IMR-90 (cell line): ENCODE results near the gene KIF6. TPM values are rescaled to one million over a fixed set of nuclear protein-coding genes. Genes with fewer than 3 reads are reported as not detected.
A peak's percentile ranks its signal among the peaks of the same experiment; 100 is the strongest.

Source experiments
- ATAC-seq: fragments of 200-7000 bp; cut with Tn5 transposase; 2 replicates; pipeline ENCODE4 v1.9.1; 2020; ENCODE audit warnings: low read depth, mild to moderate bottlenecking, moderate library complexity
- BruUV-seq: library from RNA; stranded (reverse); fragments of 400-500 nt; replicated peaks from 2 replicates; lab custom pipeline; 2021; lab: Mats Ljungman, UMichigan
- CTCF ChIA-PET: fragments of 300-600 bp; formaldehyde crosslinking; extraction: SDS; loops from one replicate; lab custom pipeline; 2021; ENCODE audit warnings: antibody characterized with exemption; lab: Yijun Ruan, JAX
- POLR2A ChIA-PET: fragments of 300-600 bp; sonication (Branson Sonifier 250); formaldehyde crosslinking; loops from one replicate; lab custom pipeline; 2022; ENCODE audit warnings: antibody characterized with exemption; ENCODE audit not compliant: unreplicated experiment; lab: Charles Lee
- DNase-seq: peaks from one replicate; pipeline ENCODE4 v3.0.0; 2013
- H2AFZ ChIP-seq: replicated peaks from 2 replicates; pipeline ENCODE3; 2013; ENCODE audit warnings: low read length, mild to moderate bottlenecking; ENCODE audit not compliant: poor library complexity
- H2AK5ac ChIP-seq: 2 replicates; pipeline ENCODE4 v1.6.1; 2013; ENCODE audit warnings: low read depth, low read length, inconsistent platforms
- H2AK9ac ChIP-seq: replicated peaks from 2 replicates; pipeline ENCODE3; 2013; ENCODE audit warnings: mild to moderate bottlenecking, low read depth, low read length, moderate library complexity; ENCODE audit not compliant: poor library complexity
- H2BK120ac ChIP-seq: 2 replicates; pipeline ENCODE4 v1.6.1; 2013; ENCODE audit warnings: low read depth, low read length, inconsistent platforms
- H2BK15ac ChIP-seq: 3 replicates; pipeline ENCODE4 v1.6.1; 2013; ENCODE audit warnings: low read depth, low read length, inconsistent platforms
- H2BK20ac ChIP-seq: 2 replicates; pipeline ENCODE4 v1.6.1; 2013; ENCODE audit warnings: low read depth, mild to moderate bottlenecking, inconsistent platforms, low read length, moderate library complexity
- H2BK5ac ChIP-seq: 2 replicates; pipeline ENCODE4 v1.6.1; 2013; ENCODE audit warnings: mild to moderate bottlenecking, low read depth, low read length, inconsistent platforms; ENCODE audit not compliant: poor library complexity, severe bottlenecking
- H3K14ac ChIP-seq: replicated peaks from 2 replicates; pipeline ENCODE4 v1.6.1; 2013; ENCODE audit warnings: low read depth, low read length, inconsistent platforms
- H3K18ac ChIP-seq: 2 replicates; pipeline ENCODE4 v1.6.1; 2013; ENCODE audit warnings: low read depth, low read length, control low read depth
- H3K23ac ChIP-seq: 2 replicates; pipeline ENCODE4 v1.6.1; 2013; ENCODE audit warnings: low read depth, low read length, inconsistent platforms
- H3K27ac ChIP-seq: 2 replicates; pipeline ENCODE4 v1.5.1; 2013; ENCODE audit warnings: mild to moderate bottlenecking, control low read depth, low read length; ENCODE audit not compliant: insufficient read depth
- H3K27me3 ChIP-seq: 2 replicates; pipeline ENCODE4 v1.6.1; 2013; ENCODE audit warnings: low read length; ENCODE audit not compliant: control insufficient read depth, insufficient read depth
- H3K36me3 ChIP-seq: 2 replicates; pipeline ENCODE4 v1.6.1; 2013; ENCODE audit warnings: low read length, mixed read lengths; ENCODE audit not compliant: control insufficient read depth, insufficient read depth
- H3K4ac ChIP-seq: 2 replicates; pipeline ENCODE4 v1.6.1; 2013; ENCODE audit warnings: low read depth, low read length, inconsistent platforms
- H3K4me1 ChIP-seq: 2 replicates; pipeline ENCODE4 v1.6.1; 2013; ENCODE audit warnings: low read length, mixed read lengths; ENCODE audit not compliant: control insufficient read depth, insufficient read depth
- H3K4me2 ChIP-seq: 2 replicates; pipeline ENCODE4 v1.6.1; 2013; ENCODE audit warnings: low read depth, mild to moderate bottlenecking, control low read depth, low read length, moderate library complexity
- H3K4me3 ChIP-seq: 2 replicates; pipeline ENCODE4 v1.5.1; 2013; ENCODE audit warnings: low read depth, mild to moderate bottlenecking, control low read depth, low read length, moderate library complexity; ENCODE audit not compliant: insufficient read depth
- H3K56ac ChIP-seq: 2 replicates; pipeline ENCODE4 v1.6.1; 2013; ENCODE audit warnings: low read length, inconsistent platforms; ENCODE audit not compliant: insufficient read depth; ENCODE audit errors: extremely low read depth
- H3K79me1 ChIP-seq, 2 experiments: 2 replicates each; pipeline ENCODE4 v1.6.1; 2013; ENCODE audit warnings: low read length in 2 of 2, inconsistent platforms in 1 of 2, low read depth in 1 of 2
- H3K9ac ChIP-seq: 2 replicates; pipeline ENCODE4 v1.6.1; 2013; ENCODE audit warnings: low read depth, low read length, control low read depth
- H3K9me1 ChIP-seq: 2 replicates; pipeline ENCODE4 v1.6.1; 2013; ENCODE audit warnings: low read length, inconsistent platforms; ENCODE audit not compliant: insufficient read depth
- H3K9me3 ChIP-seq: 2 replicates; pipeline ENCODE4 v1.6.1; 2013; ENCODE audit warnings: low read length; ENCODE audit not compliant: control insufficient read depth, insufficient read depth
- H4K20me1 ChIP-seq: 2 replicates; pipeline ENCODE4 v1.6.1; 2013; ENCODE audit warnings: low read length, inconsistent platforms; ENCODE audit not compliant: insufficient read depth
- H4K5ac ChIP-seq: 2 replicates; pipeline ENCODE4 v1.6.1; 2013; ENCODE audit warnings: mild to moderate bottlenecking, low read depth, low read length, control low read depth
- H4K8ac ChIP-seq, 2 experiments: 2 replicates each; pipeline ENCODE4 v1.6.1; 2013; ENCODE audit warnings: low read depth in 2 of 2, low read length in 2 of 2, control low read depth in 1 of 2, inconsistent platforms in 1 of 2
- H4K91ac ChIP-seq: 2 replicates; pipeline ENCODE4 v1.6.1; 2013; ENCODE audit warnings: low read depth, low read length, inconsistent platforms; ENCODE audit not compliant: insufficient read depth
- MAFK ChIP-seq: IDR thresholded peaks from 2 replicates; pipeline ENCODE4 v1.6.1; 2012; ENCODE audit warnings: low read depth, low read length, improper control_type of control experiment
- POLR2A ChIP-seq: IDR thresholded peaks from 2 replicates; pipeline ENCODE4 v1.6.1; 2012; ENCODE audit warnings: mild to moderate bottlenecking, low read depth, low read length
- WGBS, 2 experiments: methylation state at CpG; one replicate each; pipeline versions ENCODE4 v1.1.5 to v1.1.7; 2013; ENCODE audit warnings: missing lambda C conversion rate in 2 of 2; ENCODE audit not compliant: insufficient read length in 1 of 2; ENCODE audit errors: extremely low coverage in 2 of 2; 5-methylcytosine and 5-hydroxymethylcytosine counted together
- dilution Hi-C: fragments of 300-500 bp; cut with HindIII; formaldehyde crosslinking; loops from one replicate; pipeline ENCODE4 v1.14.3; 2018; ENCODE audit warnings: low sequenced_read_pairs; ENCODE audit not compliant: unreplicated experiment
- in situ Hi-C: fragments of 300-500 bp; cut with MboI; formaldehyde crosslinking; loops from 3 replicates; pipeline ENCODE4 v1.14.3; 2019; ENCODE audit warnings: low sequenced_read_pairs, inconsistent platforms, mixed read lengths
- intact Hi-C: fragments of 100-400 bp; cut with micrococcal nuclease; formaldehyde crosslinking; loops from 2 replicates; pipeline ENCODE4 v1.10.0; 2022
- polyA plus RNA-seq, 3 experiments: library from polyadenylated mRNA; depleted of rRNA; stranded (reverse); fragments of >200 nt; gene quantifications; 2 replicates each; pipeline ENCODE4 v1.2.3, GENCODE V29; 2012; ENCODE audit warnings: low replicate concordance in 1 of 3
- total RNA-seq: library from RNA; depleted of rRNA; stranded (reverse); fragments of >200 nt; gene quantifications from 2 replicates; pipeline ENCODE4 v1.2.3, GENCODE V29; 2012

Gene KIF6
- total and polyA plus RNA-seq, 2 of the 4 experiments (the other 2 are of a cell fraction), result under 0.01 to 0.10 TPM

- H3K27ac ChIP-seq, result no peak overlapping the region
- no peaks in the 10 kb centered on the region for H3K79me1 ChIP-seq
- no peaks in the 10 kb centered on the region for H4K20me1 ChIP-seq
- ChIA-PET POLR2A (no interaction called here), CTCF (no interaction called here)
- no peaks in the 10 kb centered on the region for H3K27me3 ChIP-seq
- H2BK5ac ChIP-seq, result no peak overlapping the region
- no peak overlapping the region for H4K5ac ChIP-seq
- H2AK5ac ChIP-seq, result no peak overlapping the region
- no peaks in the 10 kb centered on the region for H3K4me1 ChIP-seq
- intact Hi-C loops (no loop called here), in situ Hi-C loops (loop anchor here (10.0 to 25.0 kb wide), 3 partner anchors 524 to 1677 kb away; partner anchors contain the start of genes TSPO2 and UNC5CL), dilution Hi-C loops (no loop called here)
- H3K4me2 ChIP-seq, result no peak overlapping the region
- WGBS, 2 experiments, result 100% methylated on average over 1 of the region's 9 CpGs; no CpG with 5 or more reads in 1 of the 2 experiments
- DNase-seq (no peak), ATAC-seq (no peak)
- H3K4me3 ChIP-seq, result no peak overlapping the region
- H2BK20ac ChIP-seq, result no peak overlapping the region
- no peak overlapping the region for H3K4ac ChIP-seq
- H3K14ac ChIP-seq, result no peak overlapping the region
- H2AFZ ChIP-seq, result no peak overlapping the region
- no TSS peak for BruUV-seq
- no peak overlapping the region for H3K18ac ChIP-seq
- H2BK15ac ChIP-seq, result no peak overlapping the region
- no peak overlapping the region for H4K8ac ChIP-seq
- no peaks in the 10 kb centered on the region for H3K36me3 ChIP-seq
- H4K91ac ChIP-seq, result no peak overlapping the region
- TF ChIP-seq POLR2A (no peak), MAFK (no peak)
- no peaks in the 10 kb centered on the region for H3K9me1 ChIP-seq
- no peak overlapping the region for H2BK120ac ChIP-seq
- H3K56ac ChIP-seq, result no peak overlapping the region
- no peak overlapping the region for H3K23ac ChIP-seq
- H3K9me3 ChIP-seq, result no peaks in the 10 kb centered on the region
- peak overlapping the region; percentile 24 for H2AK9ac ChIP-seq
- H3K9ac ChIP-seq, result no peak overlapping the region
Measured at GRCh38 chr6:39360378-39360777, 364.8 kb downstream of the KIF6 start.
